Fibroblast of lung (primary cell): ENCODE data around the gene RTKN2.

Experiments
- EZH2 ChIP-seq: IDR thresholded peaks from 2 replicates; pipeline ENCODE4 v1.5.1; 2012; ENCODE audit warnings: low read length, control low read depth, mild to moderate bottlenecking; ENCODE audit errors: missing control alignments
- TF ChIP-seq, protein P1 (sequence below), 2 donors: IDR thresholded peaks in 1 of 2; conservative IDR thresholded peaks in 1 of 2; 1 replicate in 1 of 2; 2 replicates in 1 of 2; pipeline ENCODE4 v1.5.1; 2011 to 2012; ENCODE audit warnings: low read length in 2 of 2, control low read depth in 1 of 2, inconsistent platforms in 1 of 2, low read depth in 1 of 2, mild to moderate bottlenecking in 1 of 2

DNA sequence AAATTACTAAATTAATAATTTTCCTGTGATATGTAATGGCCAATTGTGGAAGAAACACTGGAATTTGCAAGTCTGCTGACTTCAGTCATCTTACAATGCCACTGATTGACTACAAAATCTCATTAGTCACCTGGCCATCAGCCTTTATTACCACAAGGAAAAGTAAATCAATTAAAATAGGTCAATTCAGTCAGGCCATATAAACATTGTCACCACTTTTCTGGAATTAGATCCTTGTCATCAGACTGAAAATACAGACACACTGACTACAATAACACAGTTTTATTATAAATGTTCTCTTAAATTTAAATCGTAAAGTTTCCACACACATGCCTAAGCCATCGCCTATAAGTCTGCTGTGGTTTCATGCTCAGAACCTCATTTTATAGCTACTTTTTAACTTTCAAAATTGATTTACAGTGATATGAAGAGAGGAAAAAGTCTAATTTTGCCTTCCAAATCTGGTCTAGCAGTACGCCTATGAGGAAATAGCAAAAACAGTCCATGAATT, 54.2 kb downstream of the RTKN2 start:
- TF ChIP-seq, protein P1, sequence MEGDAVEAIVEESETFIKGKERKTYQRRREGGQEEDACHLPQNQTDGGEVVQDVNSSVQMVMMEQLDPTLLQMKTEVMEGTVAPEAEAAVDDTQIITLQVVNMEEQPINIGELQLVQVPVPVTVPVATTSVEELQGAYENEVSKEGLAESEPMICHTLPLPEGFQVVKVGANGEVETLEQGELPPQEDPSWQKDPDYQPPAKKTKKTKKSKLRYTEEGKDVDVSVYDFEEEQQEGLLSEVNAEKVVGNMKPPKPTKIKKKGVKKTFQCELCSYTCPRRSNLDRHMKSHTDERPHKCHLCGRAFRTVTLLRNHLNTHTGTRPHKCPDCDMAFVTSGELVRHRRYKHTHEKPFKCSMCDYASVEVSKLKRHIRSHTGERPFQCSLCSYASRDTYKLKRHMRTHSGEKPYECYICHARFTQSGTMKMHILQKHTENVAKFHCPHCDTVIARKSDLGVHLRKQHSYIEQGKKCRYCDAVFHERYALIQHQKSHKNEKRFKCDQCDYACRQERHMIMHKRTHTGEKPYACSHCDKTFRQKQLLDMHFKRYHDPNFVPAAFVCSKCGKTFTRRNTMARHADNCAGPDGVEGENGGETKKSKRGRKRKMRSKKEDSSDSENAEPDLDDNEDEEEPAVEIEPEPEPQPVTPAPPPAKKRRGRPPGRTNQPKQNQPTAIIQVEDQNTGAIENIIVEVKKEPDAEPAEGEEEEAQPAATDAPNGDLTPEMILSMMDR (conservative IDR thresholded peaks at IDR 0.05 in 1 of 2, IDR thresholded peaks at IDR 0.05 in 1 of 2; ENCODE audit: low read depth in 1 of 2, low read length in 2 of 2) = no peak
- TF ChIP-seq EZH2 = no peak
